HL-60 (cell line): Measurements from ENCODE around the gene ECI2.

Experiments
- POLR2AphosphoS5 ChIP-seq: IDR thresholded peaks from 2 replicates; pipeline ENCODE4 v1.6.1; 2012; ENCODE audit warnings: low read depth
- TF ChIP-seq, protein P1 (sequence below): IDR thresholded peaks from one replicate; pipeline ENCODE4 v1.5.1; 2011; ENCODE audit warnings: low read length, control low read depth, inconsistent platforms; ENCODE audit not compliant: insufficient read depth

DNA sequence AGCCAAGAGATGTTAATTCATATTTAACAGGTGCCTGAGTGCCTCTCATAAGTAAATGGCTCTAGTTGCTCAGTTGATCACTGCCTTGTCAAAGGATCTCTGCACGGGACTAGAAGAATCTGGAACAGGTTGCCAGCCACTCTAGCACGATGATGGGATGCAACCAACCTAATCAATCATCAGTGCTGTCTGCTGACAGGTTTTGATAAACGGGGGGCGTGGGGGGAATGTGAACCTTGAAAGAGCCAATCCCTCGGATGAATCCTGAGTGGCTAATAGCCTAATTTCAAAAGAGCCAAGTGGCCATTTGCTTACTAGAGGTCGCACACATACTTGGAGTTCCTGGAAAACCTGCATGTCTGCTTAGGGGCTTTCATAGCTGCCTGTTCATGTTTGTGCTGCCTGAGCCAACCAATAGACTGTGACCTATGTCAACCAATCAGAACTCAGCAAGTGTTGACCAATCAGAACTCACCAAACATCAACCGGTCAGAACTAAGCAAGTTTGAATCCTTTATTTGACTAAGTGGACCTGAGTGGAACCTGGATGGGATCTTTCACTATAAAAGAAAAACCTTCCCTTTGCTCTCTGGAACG is 43.5 kb upstream of the ECI2 start:
- no peak for TF ChIP-seq POLR2AphosphoS5
- TF ChIP-seq, protein P1, sequence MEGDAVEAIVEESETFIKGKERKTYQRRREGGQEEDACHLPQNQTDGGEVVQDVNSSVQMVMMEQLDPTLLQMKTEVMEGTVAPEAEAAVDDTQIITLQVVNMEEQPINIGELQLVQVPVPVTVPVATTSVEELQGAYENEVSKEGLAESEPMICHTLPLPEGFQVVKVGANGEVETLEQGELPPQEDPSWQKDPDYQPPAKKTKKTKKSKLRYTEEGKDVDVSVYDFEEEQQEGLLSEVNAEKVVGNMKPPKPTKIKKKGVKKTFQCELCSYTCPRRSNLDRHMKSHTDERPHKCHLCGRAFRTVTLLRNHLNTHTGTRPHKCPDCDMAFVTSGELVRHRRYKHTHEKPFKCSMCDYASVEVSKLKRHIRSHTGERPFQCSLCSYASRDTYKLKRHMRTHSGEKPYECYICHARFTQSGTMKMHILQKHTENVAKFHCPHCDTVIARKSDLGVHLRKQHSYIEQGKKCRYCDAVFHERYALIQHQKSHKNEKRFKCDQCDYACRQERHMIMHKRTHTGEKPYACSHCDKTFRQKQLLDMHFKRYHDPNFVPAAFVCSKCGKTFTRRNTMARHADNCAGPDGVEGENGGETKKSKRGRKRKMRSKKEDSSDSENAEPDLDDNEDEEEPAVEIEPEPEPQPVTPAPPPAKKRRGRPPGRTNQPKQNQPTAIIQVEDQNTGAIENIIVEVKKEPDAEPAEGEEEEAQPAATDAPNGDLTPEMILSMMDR: no peak
